Activated CD4-positive, alpha-beta memory T cell treated with anti-CD3 and anti-CD28 coated beads for 36 hours (primary cell): ENCODE measurements around the gene CALD1. TPM values are rescaled to one million over a fixed set of nuclear protein-coding genes. Genes with fewer than 3 reads are reported as not detected.
"Not testable (repeated sequence)": the region's sequence is repeated elsewhere in the genome, so short reads cannot be mapped to it uniquely, and the experiment has no call there.

Experiments used
- CTCF ChIA-PET: fragments of 350-600 bp; sonication (Branson Sonifier 250); formaldehyde crosslinking; loops from one replicate; lab custom pipeline; 2021; ENCODE audit warnings: antibody characterized with exemption, inconsistent platforms; lab: Charles Lee
- POLR2A ChIA-PET: fragments of 350-600 bp; sonication (Branson Sonifier 250); formaldehyde crosslinking; loops from one replicate; lab custom pipeline; 2021; ENCODE audit warnings: antibody characterized with exemption; lab: Charles Lee
- DNase-seq: peaks from one replicate; pipeline ENCODE4 v3.0.0-alpha.2; 2020
- H3K27ac Mint-ChIP-seq: one replicate; pipeline ENCODE4 v1.8.0; 2021; ENCODE audit warnings: mixed read lengths
- H3K27me3 Mint-ChIP-seq: one replicate; pipeline ENCODE4 v1.8.0; 2021; ENCODE audit warnings: mixed read lengths
- H3K36me3 Mint-ChIP-seq: one replicate; pipeline ENCODE4 v1.8.0; 2021; ENCODE audit warnings: mixed read lengths
- H3K4me1 Mint-ChIP-seq: one replicate; pipeline ENCODE4 v1.8.0; 2021; ENCODE audit warnings: low read depth, mixed read lengths
- H3K4me3 Mint-ChIP-seq: one replicate; pipeline ENCODE4 v1.8.0; 2021; ENCODE audit warnings: mild to moderate bottlenecking, mixed read lengths
- H3K9me3 Mint-ChIP-seq: one replicate; pipeline ENCODE4 v1.8.0; 2021; ENCODE audit warnings: mixed read lengths
- intact Hi-C: fragments of 100-400 bp; cut with micrococcal nuclease; formaldehyde crosslinking; loops from one replicate; pipeline ENCODE4 v1.15.1; 2023
- total RNA-seq, 2 experiments: library from RNA; stranded (reverse); gene quantifications; one replicate each; pipeline ENCODE4 v1.2.3, GENCODE V29; 2021

Gene CALD1
- total RNA-seq, 2 experiments from 2014 or later, result 7.1 to 7.5 TPM

DNA sequence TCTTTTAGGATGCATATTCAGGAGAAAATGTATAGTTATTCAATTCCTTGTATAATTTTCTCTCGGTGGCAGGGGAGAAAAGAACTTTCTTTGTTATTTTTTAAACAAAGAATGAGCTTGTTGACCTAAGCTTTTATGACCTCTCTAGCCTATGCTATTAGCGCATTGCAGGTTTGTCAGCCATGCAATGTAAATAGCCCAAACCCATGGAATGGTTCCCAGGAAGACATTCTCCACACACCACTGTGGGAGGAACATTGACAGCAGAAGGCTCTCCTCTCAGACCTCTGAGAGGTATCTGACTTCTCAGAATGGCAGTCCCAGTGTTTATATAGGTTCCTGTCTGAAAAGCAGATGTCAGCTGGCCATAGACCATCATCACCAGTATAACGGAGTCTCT is 187.3 kb downstream of the CALD1 start:
- DNase-seq, result no peak
- Mint-ChIP-seq H3K4me1 (no peaks in the 10 kb centered on the region), H3K27ac (no peak overlapping the region), H3K27me3 (peaks cover 5% of the 10 kb centered on the region), H3K9me3 (no peaks in the 10 kb centered on the region), H3K36me3 (no peaks in the 10 kb centered on the region), H3K4me3 (no peak overlapping the region)
- ChIA-PET POLR2A (no interaction called here), CTCF (no interaction called here)
- intact Hi-C loops, result no loop called here

DNA sequence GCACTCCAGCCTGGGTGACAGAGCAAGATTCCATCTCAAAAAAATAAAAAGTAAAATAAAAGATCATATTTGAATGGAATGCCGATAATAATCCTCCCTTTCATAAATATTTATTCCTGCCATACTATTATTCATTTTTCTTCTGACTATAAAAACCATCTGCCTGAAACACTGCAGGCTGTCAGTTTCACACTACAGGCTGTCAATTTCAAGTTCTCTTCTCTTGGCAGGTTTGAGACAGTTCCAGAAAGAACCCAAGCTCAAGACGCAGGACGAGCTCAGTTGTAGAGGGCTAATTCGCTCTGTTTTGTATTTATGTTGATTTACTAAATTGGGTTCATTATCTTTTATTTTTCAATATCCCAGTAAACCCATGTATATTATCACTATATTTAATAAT is 188.7 kb downstream of the CALD1 start:
- ChIA-PET CTCF (interaction anchor here (0.6 kb wide), 1 partner anchor 17 kb away, joined by 4 read pairs; no protein-coding TSS in a partner anchor), POLR2A (no interaction called here)
- Mint-ChIP-seq H3K27ac (no peak overlapping the region), H3K9me3 (no peaks in the 10 kb centered on the region), H3K27me3 (peaks cover 3% of the 10 kb centered on the region), H3K4me3 (no peak overlapping the region), H3K36me3 (no peaks in the 10 kb centered on the region), H3K4me1 (no peaks in the 10 kb centered on the region)
- DNase-seq, result no peak
- intact Hi-C loops, result no loop called here

DNA sequence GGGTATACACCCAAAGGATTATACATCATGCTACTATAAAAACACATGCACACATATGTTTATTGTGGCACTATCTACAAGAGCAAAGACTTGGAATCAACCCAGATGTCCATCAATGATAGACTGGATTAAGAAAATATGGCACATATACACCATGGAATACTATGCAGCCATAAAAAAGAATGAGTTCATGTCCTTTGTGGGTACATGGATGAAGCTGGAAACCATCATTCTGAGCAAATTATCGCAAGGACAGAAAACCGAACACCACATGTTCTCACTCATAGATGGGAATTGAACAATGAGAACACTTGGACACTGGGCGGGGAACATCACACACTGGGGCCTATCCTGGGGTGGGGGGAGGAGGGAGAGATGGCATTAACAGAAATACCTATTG is 202.2 kb downstream of the CALD1 start:
- not testable (repeated sequence) for H3K9me3 Mint-ChIP-seq

DNA sequence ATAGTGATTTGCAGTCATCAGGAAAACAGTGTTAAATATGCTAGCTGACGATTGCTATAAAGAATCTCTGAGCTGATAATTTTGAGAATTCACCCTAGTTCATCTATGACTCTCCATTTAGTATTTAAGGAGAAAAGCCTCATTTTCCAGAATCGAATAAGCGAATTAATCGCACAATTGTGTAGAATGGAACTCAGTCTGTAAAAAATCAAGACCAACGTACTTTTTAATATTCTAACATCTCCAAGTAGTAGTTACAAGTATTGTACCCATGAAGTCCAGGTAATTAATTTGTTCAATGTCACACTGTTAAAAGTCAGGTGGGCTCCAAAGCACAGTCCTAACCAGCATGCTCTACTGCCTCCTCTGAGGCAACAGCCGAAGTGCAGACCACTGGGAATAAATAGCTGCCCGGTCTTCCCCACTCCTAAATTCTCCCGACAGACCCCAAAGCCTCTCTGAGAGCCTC is 206.5 kb downstream of the CALD1 start:
- Mint-ChIP-seq H3K27ac (peak overlapping the region; percentile 95), H3K27me3 (no peaks in the 10 kb centered on the region), H3K4me3 (peak overlapping the region; percentile 95), H3K4me1 (peaks cover 28% of the 10 kb centered on the region), H3K9me3 (no peaks in the 10 kb centered on the region), H3K36me3 (peaks cover 9% of the 10 kb centered on the region)
- intact Hi-C loops, result loop anchor here (1.0 to 5.0 kb wide), 6 partner anchors 31 to 986 kb away; partner anchors contain the start of genes AKR1B1, CYREN, TMEM140 and WDR91
- ChIA-PET CTCF (interaction anchor here (0.6 to 4.6 kb wide), 27 partner anchors 9 to 554 kb away, joined by 3 to 42 read pairs (median 4); partner anchors contain the start of genes BPGM, CYREN, TMEM140 and WDR91), POLR2A (interaction anchor here (1.2 to 2.8 kb wide), 4 partner anchors 66 to 185 kb away, joined by 3 to 15 read pairs (median 8); partner anchors contain the start of genes CYREN and TMEM140)
- DNase-seq, result no peak

More for the DNA sequence above, 202.2 kb downstream of the CALD1 start:
- DNase-seq, CTCF ChIA-PET, H3K27me3 Mint-ChIP-seq, intact Hi-C loops, H3K4me3 Mint-ChIP-seq, H3K27ac Mint-ChIP-seq, H3K36me3 Mint-ChIP-seq, POLR2A ChIA-PET: not testable (repeated sequence)
- H3K4me1 Mint-ChIP-seq, result peaks cover 11% of the 10 kb centered on the region

DNA sequence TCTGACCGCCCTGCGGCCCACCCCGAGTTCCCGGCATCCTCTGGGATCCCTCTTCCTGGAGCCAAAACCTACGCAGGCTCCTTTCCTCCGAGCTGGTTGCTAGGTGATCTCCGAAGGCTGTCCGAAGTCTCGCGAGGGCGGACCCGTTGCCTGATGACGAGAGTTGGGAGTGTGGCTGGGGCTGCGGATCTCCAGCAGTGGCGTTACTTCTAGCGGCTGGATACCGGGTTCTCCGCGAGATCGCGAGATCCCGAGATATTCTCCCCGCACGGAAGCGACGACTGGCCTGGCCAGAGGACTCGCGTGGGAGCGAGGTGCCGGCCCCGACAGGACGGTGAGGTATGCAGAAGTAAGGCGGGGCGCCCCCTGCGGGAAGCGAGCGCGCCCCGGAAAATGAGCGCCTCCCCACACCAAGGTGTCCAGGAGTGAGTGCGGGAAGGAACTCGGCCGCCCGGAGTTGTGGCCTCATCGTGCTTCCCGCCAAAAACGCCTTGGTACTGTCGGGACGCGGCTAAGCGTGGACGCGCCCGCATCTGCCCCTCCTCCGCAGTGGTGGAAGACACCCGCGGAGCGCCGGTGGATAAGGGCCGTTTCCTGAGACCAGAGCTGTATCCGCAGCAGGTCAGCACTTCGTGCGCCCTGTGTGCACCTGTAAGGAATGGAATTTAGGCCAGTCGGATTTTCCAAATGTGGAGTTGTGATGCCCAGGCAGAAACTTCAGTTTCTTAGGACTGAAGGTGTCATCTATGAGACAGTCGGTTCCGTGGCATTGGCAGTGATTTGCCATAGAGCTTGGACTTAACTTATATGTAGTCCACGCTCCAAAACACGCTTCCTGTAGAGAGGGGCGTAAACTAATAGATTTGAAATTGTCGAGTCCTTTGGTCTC is 207.2 kb downstream of the CALD1 start, which contains the start of gene AGBL3:
Gene AGBL3, plus strand, starts transcription at position 146 of the 889 bp plus-strand sequence. CDS start 1,426 bp downstream, outside the sequence.
- Mint-ChIP-seq H3K4me1 (peaks cover 35% of the 10 kb centered on the region), H3K36me3 (peaks cover 9% of the 10 kb centered on the region), H3K27ac (peak within 1 kb of the TSS; percentile 95), H3K27me3 (no peaks in the 10 kb centered on the region), H3K4me3 (peak within 1 kb of the TSS; percentile 95), H3K9me3 (no peaks in the 10 kb centered on the region)
- ChIA-PET CTCF (interaction anchor here (0.6 to 4.6 kb wide), 29 partner anchors 9 to 554 kb away, joined by 3 to 42 read pairs (median 4); partner anchors contain the start of genes BPGM, CYREN and TMEM140), POLR2A (interaction anchor here (0.6 to 2.8 kb wide), 6 partner anchors 67 to 184 kb away, joined by 3 to 15 read pairs (median 5); partner anchors contain the start of genes CYREN and TMEM140)
- peak; percentile 95 for DNase-seq
- intact Hi-C loops, result loop anchor here (1.0 to 5.0 kb wide), 6 partner anchors 32 to 986 kb away; partner anchors contain the start of genes AKR1B1, CYREN, TMEM140 and WDR91

DNA sequence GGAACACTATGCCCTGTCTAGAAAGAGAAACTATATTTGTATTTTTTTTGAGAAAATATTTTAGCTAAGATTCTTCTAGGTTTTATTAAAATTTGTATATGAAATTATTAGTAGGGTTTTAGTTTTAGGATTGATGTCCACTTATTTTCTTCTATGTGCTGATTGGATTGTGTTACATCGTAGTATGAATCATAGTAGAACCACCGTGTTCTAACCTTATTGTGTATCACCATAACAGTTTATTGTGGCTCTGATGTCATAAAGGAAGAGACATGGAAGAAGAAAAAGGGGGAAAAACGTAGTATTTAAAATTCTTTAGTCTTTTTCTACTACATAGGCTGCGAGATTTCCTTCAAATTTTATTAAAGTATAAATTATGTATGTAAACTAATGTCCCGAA is 208.7 kb downstream of the CALD1 start:
- DNase-seq, result no peak
- Mint-ChIP-seq H3K4me1 (peaks cover 47% of the 10 kb centered on the region), H3K36me3 (peaks cover 9% of the 10 kb centered on the region), H3K9me3 (no peaks in the 10 kb centered on the region), H3K27ac (no peak overlapping the region), H3K27me3 (no peaks in the 10 kb centered on the region), H3K4me3 (no peak overlapping the region)
- ChIA-PET CTCF (interaction anchor here (1.4 to 4.6 kb wide), 3 partner anchors 161 to 222 kb away, joined by 6 to 42 read pairs (median 26); partner anchors contain the start of genes CYREN and TMEM140), POLR2A (interaction anchor here (1.0 to 2.8 kb wide), 3 partner anchors 9 to 181 kb away, joined by 3 to 15 read pairs (median 3); no protein-coding TSS in a partner anchor)
- intact Hi-C loops, result loop anchor here (5.0 kb wide), 2 partner anchors 531 to 984 kb away; partner anchors contain the start of gene AKR1B1

DNA sequence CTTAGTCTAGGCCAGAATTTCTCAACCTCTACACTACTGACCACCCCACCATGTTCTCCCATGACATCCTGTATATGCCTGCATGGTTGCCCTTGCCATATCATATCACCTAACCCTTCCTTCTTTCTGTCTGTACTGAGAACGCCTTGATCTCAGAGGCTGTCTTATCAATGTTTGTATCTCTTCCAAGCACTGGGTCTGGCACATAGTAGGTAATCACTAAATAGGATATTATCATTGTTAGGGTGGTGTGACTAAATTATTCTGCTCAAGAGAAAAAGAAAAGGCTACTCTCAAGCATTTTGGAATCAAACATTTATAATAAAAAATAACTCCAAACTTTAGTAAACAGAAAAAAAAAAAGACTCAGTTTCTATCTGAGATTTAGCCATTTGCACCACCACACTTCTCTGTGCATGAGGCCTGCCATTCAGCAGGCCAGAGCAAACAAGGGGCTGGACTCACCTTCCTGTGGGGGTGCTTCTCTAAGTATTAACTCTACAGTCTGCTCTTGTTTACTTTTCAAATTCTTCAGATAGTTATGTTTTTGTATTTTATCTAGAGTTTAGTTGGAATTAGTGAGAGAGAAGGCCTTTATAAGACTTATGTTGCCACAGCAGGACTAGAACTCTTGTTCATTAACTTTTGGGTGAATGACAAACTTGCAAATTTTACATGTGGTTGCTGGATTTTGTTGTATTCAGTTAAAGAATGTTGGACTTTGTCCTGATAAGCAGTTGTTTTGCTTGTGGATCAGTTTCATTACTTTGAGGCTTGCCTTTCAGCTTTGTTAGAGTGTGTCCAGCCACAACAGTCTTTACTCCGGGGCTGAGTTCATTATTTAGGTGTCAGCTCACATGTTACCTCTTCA is 212.3 kb downstream of the CALD1 start:
- no peak for DNase-seq
- H3K9me3 Mint-ChIP-seq, result no peaks in the 10 kb centered on the region
- no peaks in the 10 kb centered on the region for H3K27me3 Mint-ChIP-seq
- ChIA-PET CTCF (no interaction called here), POLR2A (no interaction called here)
- H3K4me1 Mint-ChIP-seq, result peaks cover 48% of the 10 kb centered on the region
- intact Hi-C loops, result no loop called here
- H3K4me3 Mint-ChIP-seq, result no peak overlapping the region
- no peak overlapping the region for H3K27ac Mint-ChIP-seq
- H3K36me3 Mint-ChIP-seq, result peaks cover 21% of the 10 kb centered on the region

DNA sequence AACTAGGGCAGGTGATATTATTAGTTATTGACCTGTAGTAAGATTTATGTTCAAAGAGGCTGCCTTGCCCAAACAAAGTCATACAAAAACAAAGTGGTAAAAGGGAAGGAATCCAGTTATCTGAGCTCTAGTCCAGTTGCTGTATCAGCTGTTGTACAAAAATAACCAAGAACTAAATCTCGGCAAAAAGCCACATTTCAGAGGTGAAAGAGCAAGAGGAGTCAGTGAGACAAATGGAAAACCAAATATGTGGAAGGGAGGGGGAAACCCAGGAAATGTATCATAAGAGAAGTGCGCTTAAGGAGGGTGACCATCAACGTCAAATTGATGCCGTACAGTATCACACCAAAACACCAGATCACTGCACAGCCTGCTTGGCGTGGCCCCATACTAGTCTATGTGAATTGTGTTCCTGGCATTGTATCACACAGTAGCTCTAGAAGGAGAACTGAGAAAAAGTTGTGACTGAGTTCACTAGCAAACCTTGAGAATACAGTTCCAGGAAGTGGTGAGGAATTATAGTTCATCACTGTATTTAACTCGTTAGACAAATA is 213.3 kb downstream of the CALD1 start:
- POLR2A ChIA-PET, result interaction anchor here (0.7 kb wide), 1 partner anchor 178 kb away, joined by 3 read pairs; the partner anchor contains the start of gene CYREN
- peaks cover 45% of the 10 kb centered on the region for H3K4me1 Mint-ChIP-seq
- no peaks in the 10 kb centered on the region for H3K9me3 Mint-ChIP-seq
- peak; percentile 39 for DNase-seq
- peaks cover 23% of the 10 kb centered on the region for H3K36me3 Mint-ChIP-seq
- no peak overlapping the region for H3K4me3 Mint-ChIP-seq
- no peaks in the 10 kb centered on the region for H3K27me3 Mint-ChIP-seq
- CTCF ChIA-PET, result no interaction called here
- peak overlapping the region; percentile 52 for H3K27ac Mint-ChIP-seq
- intact Hi-C loops, result no loop called here

DNA sequence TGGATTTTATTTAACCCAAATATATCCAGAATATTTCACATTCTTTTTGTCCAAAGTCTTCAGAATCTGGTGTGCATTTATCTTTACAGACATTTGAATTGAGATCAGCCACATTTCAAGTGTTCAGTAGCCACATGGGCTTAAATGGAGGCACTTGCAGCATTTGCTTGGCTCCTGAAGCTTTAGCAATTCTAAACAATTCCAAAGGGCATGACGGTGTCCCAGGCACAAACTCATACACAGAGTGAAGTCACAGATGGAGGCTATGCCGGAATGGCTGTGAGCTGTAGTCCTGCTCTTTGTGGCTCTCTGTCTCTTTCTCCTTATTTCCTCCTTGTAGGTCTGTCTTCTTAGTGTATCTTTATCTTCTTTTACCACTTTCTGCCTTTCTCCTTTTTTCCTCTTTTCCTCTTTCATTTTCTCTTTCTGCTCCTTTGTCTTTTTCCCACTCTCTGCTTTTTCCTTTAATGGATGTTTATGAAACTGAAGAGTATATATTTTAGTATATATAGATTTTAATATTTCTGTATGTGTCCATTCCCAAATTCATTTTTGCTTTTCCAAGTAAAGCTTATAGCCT is 214.5 kb downstream of the CALD1 start:
- no peak for DNase-seq
- Mint-ChIP-seq H3K27ac (no peak overlapping the region), H3K4me1 (peaks cover 44% of the 10 kb centered on the region), H3K9me3 (no peaks in the 10 kb centered on the region), H3K27me3 (no peaks in the 10 kb centered on the region), H3K4me3 (no peak overlapping the region), H3K36me3 (peaks cover 23% of the 10 kb centered on the region)
- CTCF ChIA-PET, result interaction anchor here (1.0 to 2.0 kb wide), 2 partner anchors 8 to 175 kb away, joined by 6 to 8 read pairs; partner anchors contain the start of gene AGBL3
- POLR2A ChIA-PET, result no interaction called here
- intact Hi-C loops, result no loop called here

DNA sequence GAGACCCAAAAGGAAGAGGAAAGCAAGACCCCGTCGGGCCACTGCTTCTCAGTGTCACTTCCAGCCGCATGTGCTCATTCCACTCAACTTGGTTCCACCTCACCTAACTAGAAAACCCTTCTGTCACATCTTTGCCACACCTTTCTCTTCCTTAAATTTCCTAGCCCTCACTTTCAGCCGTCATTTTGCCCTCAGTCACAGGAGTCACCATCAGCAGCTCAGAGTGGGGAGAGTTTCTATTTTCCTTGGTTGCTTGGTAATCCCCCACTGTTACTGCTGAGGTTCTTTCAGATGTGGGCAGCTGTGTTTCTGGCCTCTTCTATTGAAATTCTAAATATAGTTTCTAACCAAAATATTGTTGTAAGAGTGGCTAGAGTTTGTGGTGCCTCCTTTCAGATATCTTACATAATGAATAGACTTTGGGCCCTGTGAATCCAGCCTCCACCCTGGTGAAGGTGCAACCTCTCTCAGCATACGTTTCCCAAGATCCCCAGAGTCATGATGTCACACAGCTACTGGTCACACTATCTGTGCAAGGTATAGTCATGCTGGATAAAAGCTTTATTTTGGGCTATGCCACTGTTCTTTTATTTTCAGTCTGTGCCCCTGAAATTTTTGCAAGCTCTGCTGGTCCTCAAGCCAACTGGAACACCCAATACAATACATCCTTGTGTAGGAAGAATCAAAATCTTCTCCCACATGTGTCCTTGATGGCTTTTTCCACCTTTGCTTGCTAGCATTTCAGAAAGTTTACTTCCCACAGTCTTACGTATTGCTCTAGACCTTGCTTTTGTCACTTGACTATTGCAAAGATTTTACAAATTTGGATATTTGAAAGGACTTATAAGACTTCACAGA is 216.0 kb downstream of the CALD1 start:
- no peak overlapping the region for H3K4me3 Mint-ChIP-seq

More for the DNA sequence above, 216.0 kb downstream of the CALD1 start:
- H3K27me3 Mint-ChIP-seq, result no peaks in the 10 kb centered on the region
- peaks cover 18% of the 10 kb centered on the region for H3K36me3 Mint-ChIP-seq
- POLR2A ChIA-PET, result no interaction called here
- no peak for DNase-seq
- no peak overlapping the region for H3K27ac Mint-ChIP-seq
- intact Hi-C loops, result no loop called here
- no peaks in the 10 kb centered on the region for H3K9me3 Mint-ChIP-seq
- H3K4me1 Mint-ChIP-seq, result peaks cover 35% of the 10 kb centered on the region
- CTCF ChIA-PET, result interaction anchor here (2.0 kb wide), 1 partner anchor 9 kb away, joined by 8 read pairs; the partner anchor contains the start of gene AGBL3
